ENCODE data around the gene BACH1.
"Not testable (repeated sequence)": the region's sequence is repeated elsewhere in the genome, so short reads cannot be mapped to it uniquely, and the experiment has no call there.

Gene BACH1

DNA sequence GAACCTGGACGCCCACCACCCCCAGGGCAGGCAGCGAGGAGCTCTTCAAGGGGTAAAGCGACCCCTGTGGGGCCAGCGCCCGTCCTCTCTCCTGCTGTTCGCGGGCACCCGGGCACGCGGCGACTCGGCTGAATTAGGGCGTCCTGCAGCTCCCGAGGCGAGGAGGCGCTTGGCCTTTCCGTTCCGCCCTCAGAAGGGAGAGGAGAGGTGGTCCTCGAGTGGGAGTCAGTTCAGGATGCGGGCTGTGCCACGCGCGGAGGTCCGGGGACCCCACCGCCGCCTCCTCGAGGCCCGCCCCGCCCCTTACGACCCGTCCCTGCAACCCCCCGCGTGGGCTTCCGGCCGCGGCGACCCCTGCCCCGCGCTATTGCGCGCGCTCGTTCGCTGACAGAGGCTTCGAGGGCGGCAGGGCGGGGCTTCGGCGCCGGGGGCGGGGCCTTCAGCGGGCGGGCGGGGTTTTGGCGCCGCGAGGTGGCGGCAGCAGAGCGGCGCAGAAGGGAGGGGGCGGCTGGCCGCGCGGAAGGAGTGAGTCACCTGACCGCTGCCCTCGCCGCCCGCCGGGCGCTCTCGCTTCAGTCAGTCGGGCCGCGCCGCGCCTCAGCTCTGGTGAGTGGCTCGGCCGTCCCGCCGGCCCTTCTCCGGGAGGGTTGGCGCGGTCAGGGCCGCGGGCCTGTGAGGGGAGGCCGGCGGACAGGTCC, at the start of gene BACH1:
BACH1 (plus strand) TSS at position 575 of the 698 bp plus-strand sequence. CDS start 22,359 bp downstream, outside the sequence.
- peak; percentile 92 for DNase-seq (ENCODE audit: low spot score)

DNA sequence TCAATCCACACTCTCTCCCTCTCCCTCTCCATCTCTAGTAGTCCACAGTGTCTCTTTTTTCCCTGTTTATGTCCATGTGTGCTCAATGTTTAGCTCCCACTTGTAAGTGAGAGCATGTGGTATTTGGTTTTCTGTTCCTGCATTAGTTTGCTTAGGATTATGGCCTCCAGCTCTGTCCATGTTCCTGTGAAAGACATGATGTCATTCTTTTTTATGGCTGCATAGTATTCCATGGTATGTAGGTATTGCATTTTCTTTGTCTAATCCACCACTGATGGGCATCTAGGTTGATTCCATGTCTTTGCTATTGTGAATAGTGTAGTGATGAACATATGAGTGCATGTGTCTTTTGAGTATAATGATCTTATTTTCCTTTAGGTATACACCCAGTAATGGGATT, 49.4 kb upstream of the BACH1 start:
- DNase-seq (ENCODE audit: low spot score): not testable (repeated sequence)

DNA sequence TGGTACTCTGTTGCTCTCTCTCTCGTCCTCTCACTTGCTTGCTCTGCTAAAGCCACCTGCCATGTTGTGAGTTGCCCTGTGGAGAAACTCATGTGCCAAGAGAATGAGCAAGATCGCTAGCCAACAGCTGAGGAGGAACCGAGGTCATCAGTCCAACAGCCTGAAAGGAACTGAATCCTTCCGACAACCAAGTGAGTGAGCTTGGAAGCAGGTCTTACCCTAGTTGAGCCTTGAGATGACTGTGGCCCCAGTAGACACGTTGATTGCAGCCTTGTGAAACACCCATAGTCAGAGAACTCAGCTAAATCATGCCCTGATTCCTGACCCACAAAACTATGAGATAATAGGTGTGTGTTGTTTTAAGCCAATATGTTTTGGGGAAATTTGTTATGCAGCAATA, 48.1 kb upstream of the BACH1 start:
- DNase-seq (ENCODE audit: low spot score): no peak

DNA sequence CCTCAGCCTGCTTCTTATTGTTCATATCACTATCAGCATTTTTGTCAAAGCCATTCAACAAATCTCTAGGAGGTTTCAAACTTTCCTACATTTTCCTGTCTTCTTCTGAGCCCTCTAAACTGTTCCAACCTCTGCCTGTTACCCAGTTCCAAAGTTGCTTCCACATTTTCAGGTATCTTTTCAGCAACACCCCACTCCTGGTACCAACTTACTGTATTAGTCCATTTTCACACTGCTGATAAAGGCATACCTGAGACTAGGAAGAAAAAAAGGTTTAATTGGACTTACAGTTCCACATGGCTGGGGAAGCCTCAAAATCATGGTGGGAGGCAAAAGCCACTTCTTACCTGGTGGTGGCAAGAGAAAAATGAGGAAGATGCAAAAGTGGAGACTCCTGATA, 44.9 kb upstream of the BACH1 start:
- not testable (repeated sequence) for DNase-seq (ENCODE audit: low spot score)

DNA sequence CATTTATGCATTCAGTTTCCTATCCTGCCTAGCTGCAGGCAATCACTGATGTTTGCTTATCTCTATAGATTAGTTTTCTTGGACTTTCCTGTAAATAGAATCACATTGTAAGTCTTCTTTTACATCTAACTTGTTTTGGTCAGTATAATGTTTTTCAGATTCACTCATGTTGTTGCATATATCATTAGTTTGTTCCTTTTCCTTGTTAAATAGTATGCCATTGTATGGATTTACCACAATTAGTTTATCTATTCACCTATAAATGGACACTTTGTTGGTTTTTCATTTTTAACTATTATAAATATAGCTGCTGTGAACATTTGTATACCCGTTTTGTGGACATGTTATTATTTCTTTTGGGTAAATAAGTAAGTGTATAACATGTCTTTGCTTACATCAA, 44.2 kb upstream of the BACH1 start:
- no peak for DNase-seq (ENCODE audit: low spot score)

DNA sequence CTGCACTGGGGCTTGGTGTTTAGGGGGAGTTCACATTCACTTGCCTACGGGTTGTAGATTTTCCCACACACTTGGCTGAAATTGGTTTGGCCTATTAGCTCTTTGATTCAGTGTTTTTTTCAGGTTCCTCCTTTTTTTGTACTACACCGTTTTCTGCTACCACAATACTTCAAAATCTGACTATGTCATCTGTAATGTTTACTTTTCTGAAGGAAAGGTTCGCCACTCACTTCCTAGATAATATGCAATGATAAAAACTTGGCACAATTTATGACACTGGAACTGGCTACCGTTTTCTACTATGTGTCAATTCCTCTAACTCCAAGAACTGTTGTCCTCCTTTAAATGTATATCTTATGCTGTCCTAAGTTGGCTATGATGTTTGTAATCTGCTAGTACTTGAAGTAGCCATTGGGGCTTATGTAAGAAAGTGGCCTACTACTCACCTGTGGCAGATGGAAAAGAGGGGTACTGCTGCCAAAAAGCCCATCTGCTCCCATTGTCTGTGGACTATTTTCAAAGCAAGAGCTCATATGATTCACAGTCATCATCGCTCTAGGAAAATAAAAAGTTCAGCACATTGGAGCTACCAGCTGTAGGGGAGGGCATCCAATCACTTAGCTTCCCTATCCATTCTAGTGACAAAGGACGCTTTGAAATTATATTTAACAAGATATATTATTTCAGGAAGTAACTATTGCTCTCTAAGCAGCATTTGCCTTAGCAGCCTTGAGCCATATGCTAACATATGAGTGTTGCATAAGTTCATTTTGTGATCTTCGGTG, 42.4 kb upstream of the BACH1 start:
- DNase-seq (ENCODE audit: low spot score): no peak

DNA sequence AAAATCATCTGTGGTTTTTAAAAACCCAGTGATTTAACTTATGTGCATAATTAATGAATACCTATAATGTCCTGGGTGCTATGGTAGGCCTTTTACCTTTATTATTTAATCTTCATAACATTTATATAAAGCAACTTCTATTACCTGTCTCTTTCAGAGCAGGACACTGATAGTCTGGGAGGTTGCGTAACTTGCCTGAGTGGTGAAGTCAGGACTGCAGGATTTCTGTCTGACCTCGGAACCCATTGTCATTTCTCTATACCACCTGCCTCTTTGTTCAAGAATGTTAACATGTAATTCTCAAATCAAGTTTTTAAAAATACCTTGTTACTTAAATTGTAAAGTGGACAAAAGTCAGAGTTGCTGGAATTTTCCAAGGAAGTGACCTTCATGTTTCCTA, 41.0 kb upstream of the BACH1 start:
- DNase-seq (ENCODE audit: low spot score): no peak

DNA sequence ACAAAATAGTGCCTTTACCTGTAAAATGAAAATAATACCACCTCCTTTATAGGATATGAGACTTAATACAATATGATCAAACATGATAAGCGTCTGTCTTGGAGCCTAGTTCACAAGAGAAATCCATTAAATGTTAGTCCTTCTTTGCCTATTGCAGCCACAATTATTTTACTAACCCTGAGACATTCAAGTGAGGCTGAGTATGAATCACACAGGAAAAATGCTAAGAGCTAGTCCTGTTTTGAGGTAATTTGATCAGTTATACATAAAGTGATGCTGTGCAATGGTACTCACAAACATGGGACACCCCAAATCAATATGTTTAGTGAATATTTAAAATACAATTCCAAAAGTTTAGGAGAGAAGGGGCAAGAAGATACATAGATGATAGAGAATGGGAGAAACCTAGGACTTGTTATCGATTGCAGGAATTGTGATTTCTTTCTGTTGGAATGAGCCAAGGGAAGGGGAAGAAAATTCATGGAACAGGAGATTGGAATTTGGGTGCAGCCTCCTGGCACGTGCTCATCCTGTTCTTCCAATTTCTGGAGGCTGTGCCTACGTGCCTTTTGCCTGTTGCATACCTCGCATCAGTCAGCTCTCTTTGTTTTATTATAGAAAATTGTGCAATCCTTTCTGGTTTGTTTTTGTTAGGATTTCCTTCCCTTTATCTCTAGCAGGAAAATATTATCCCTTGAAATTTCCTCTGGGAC, 39.9 kb upstream of the BACH1 start:
- DNase-seq (ENCODE audit: low spot score): no peak

DNA sequence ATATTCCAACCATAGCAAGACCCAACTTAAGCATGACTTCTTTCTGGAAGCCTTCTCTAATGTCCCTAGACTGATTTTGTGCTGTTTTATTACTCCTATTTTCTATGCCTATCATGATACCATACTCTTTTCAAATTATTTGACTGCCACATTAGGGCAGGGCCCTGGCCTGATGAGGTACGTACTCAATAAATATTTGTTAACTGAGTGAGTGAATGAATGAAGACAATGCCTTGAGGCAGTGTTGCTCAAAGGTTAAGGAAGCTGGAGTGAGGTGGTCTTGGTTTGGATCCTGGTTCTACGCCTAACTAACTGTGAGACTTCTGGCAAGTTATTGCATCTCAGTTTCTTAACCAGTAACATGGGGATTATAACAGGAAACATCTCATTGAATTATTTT, 38.3 kb upstream of the BACH1 start:
- no peak for DNase-seq (ENCODE audit: low spot score)

DNA sequence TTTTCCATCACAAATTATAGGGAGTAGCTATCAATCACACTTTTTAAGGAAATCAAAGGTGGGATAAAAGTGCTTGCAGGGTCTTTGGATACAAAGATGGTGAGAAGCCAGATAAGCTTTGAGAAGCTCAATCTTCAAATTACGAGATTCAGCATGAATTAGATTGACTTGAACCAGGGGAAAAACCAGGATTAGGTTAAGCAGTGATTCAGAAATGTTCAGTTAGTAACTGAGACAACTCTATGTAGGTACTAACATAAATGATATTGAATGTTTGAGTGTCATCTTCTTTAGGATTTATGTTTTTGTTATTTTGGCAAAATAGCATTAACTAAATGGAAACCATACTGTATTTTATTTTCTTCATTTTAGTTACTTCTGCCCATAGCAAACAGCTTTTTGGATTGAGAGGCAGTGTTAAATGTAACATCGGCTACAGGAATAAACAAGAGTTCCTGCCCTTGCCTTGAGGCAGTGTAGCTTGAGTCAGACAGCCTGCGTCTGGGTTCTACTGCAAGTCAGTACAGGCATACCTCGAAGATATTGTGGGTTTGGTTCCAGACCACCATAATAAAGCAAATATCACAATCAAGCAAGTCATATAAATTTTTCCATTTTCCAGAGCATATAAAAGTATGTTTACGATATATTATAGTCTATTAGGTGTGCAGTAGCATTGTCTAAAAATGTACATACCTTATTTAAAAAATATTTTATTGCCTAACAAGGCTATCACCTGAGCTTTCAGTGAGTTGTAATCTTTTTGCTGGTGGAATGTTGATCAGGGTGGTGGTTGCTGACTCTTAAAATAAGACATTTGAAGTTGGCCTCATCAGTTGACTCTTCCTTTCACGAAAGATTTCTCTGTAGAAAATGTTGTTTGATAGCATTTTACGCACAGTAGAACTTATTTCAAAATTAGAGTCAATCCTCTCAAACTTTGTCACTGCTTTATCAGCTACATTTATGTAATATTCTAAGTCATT, 36.9 kb upstream of the BACH1 start:
- no peak for DNase-seq (ENCODE audit: low spot score)

DNA sequence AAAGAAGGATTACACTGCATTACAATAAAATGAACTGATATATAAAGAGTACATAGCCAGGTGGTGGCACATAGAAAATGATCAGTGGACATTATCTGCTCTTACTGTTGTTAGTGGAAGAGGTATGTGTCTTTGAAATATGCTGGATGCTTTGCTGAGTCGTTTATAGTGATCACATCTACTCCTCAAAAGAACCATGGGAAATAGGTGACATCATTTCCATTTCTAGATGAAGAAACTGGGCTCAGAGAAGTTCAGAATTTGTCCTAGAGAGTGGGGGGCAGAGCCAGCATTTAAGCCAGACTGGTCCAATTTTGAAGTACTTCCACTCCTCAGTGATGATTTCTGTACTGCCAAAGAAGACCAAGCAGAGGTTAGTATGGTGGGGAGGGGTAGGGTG, 34.0 kb upstream of the BACH1 start:
- DNase-seq (ENCODE audit: low spot score): no peak

DNA sequence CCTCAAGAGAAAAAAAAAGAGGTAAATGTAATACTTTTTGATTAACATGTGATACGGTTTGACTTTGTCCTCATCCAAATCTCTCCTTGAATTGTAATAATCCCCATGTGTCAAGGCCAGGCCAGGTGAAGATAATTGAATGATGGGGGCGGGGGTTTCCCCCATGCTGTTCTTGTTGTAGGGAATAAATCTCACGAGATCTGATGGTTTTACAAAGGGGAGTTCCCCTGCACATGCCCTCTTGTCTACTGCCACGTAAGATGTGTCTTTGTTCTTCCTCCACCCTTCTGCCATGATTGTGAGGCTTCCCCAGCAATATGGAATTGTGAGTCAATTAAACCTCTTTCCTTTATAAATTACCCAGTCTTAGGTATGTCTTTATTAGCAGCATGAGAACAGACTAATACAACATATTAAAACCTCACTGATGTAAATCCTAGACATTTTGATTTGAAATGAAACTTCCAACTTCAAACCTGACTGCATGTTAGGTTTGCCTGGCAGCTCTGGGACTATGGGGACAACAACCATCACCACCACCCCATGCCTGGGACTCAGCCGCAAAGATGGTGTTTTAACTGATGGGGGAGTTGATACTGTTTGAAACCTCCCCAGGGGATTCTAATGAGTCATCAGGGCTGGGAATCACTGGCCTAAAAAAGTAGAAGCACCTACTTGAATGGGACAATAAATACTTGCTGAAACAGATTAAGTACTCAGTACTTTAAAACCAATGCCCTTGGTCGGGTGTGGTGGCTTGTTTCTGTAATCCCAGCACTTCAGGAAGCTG, 32.8 kb upstream of the BACH1 start:
- DNase-seq (ENCODE audit: low spot score): no peak

DNA sequence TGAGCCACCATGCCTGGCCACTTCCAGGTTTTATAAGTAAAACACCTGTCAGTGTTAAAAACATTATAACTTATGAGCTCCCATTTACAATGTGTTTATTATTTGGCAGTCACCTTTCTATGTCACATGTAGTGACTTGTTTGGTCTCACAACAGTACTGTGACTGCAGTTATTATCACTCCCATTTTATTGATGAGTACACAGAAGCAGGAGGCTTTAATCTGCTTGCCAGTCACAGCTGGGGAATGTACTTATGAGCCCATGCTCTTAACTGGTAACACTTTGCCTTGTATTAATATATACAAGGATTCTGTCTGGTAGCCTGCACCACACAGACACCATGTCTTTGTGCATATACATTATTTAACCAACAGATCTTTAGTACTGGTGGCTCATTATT, 31.1 kb upstream of the BACH1 start:
- DNase-seq (ENCODE audit: low spot score): no peak

DNA sequence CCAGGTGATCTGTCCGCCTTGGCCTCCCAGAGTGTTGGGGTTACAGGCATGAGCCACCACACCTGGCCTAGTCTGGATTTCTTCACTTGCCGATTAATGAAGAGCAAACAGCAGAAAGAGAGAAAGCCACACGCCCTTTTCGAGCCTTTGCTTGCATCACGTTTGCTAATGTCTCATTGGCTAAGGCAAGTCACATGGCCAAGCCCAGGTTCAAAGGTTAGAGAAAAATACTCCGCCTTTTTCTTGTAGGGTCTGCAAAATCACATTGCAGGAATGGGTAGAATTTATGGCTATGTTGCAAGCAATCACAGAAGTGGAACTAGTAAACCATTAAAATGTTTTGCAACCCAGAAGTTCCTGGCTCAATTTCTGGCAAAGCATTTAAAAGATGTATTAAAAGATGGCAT, 26.8 kb upstream of the BACH1 start:
- DNase-seq (ENCODE audit: low spot score): no peak

DNA sequence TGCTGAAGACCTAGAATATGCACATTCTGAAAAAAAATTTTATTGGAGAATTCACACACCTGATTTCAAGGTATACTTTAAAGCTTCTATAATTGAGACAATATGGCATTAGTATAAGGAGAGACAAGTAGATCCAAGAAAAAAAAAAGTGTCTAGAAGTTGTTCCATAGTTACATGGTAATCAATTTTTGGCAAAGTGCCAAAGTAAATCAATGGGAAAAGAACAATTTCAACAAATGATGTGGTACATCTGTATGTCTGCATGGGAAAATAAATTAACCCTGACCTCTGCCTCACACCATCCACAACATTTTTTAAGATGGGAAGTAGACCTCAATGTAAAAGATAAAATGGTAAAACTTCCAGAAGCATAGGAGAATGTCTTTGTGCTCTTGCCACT, 21.3 kb upstream of the BACH1 start:
- DNase-seq (ENCODE audit: low spot score): no peak

DNA sequence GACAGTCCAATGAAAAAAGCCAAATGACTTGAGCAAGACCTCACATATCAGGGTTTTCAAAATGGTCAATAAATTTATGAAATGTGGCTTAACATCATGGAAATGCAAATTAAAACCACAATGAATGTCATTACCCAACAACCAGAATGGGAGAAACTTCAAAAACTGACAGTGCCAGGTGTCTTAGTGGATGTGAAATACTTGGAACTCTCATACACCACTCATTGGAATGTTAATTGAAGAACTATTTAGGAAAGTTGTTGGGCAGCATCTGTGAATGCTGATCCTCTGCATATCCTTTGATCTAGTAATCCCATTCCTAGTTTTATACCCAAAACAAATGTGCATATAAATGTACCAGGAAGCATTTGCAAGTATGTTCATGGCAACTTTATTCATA, 19.2 kb upstream of the BACH1 start:
- DNase-seq (ENCODE audit: low spot score): no peak

DNA sequence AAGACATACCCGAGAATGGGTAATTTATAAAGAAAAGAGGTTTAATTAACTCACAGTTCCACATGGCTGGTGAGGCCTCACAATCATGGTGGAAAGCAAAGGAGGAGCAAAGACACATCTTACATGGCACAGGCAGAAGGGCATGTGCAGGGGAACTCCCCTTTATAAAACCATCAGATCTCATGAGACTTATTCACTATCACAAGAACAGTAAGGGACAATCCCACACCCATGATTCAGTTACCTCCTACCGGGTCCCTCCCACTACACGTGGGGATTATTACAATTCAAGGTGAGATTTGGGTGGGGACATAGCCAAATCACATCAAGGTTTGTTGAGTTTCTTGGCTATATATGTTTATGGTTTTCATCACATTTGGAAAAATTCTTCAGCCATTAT, 16.9 kb upstream of the BACH1 start:
- DNase-seq (ENCODE audit: low spot score): not testable (repeated sequence)

DNA sequence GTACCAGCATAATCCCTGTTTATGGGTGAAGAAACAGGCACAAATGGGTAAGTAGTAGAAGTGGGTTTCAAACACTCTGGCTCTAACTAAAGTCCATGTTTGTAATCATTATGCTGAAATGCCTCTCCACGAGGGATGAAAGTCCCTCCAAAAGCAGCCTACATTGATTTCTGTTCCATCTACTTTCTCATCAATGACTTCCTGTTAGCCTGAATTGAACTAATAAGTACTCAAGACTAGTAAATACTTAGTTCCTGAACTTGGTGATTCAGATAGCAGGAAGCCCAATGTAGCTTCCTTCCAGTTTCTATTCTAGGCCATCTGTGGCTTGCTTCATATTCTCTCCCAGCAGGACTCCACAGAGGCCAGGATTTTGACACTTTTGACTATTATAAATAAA, 11.3 kb upstream of the BACH1 start:
- DNase-seq (ENCODE audit: low spot score): no peak

DNA sequence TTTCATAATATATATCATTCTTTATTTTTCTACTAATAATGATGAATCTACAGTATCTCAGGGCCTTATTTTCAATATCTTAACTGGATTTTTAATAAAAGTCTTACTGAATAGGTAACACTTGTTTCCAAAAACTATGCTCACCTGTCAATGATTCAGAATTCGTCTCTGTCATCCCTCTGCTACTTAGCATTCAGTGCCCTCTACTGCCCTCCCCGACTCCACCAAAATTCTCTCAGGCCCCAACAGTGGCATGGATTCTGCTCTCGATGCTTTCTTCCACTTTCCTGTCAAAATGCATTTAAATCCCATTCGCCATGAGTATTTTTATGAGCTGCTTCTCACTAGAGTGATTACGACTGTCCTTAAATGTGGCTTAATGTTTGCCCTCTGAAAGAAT, 10.5 kb upstream of the BACH1 start:
- no peak for DNase-seq (ENCODE audit: low spot score)

DNA sequence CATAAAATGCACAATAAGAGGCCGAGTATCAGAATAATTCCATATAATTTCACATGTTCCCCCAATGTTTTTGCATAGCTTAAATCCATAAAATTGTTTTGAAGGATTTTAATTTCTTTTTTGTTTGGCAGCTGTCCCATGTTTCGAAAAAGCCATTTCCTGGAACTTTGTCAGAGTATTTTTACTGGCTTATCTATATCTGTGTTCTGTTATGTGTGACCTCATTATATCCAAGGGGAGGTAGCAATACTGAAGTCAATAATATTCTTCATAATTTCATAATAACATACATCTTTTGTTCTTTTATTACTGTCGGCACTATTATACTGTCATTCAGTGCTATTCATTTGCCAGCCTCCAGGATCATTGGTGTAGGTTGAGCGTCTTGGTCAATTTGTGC, 9.4 kb upstream of the BACH1 start:
- no peak for DNase-seq (ENCODE audit: low spot score)

DNA sequence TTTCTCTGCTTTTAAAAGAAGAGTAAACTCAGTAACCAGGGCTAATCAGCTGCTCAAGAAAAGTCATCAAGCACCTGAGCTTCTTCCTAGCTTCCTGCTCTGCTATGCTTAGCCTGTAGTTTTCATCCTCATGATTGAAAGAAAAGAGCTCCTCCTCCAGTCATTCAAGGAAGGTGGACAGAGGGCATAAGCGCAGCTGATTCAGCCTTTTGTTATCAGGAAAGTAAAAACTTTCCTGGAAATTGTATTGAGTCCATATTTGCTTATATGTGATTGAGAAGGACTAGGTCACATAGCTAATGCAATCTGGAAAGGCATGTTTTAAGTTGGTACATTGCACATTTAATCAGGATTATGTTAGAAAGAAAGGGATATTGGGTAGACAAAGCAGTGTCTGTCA, 8.5 kb upstream of the BACH1 start:
- DNase-seq (ENCODE audit: low spot score): no peak
